Left ventricle myocardium inferior (tissue), 1 donor: Measurements from ENCODE around the gene STIM1. TPM values are rescaled to one million over a fixed set of nuclear protein-coding genes. Genes with fewer than 3 reads are reported as not detected.

Source experiments
- DNase-seq: peaks from one replicate; pipeline ENCODE4 v3.0.0-alpha.2; 2020
- H3K27ac ChIP-seq: fragments of 200-600 bp; replicated peaks from 2 replicates; pipeline ENCODE4 v1.8.0; 2021
- H3K27me3 ChIP-seq: fragments of 200-600 bp; 2 replicates; pipeline ENCODE4 v1.8.0; 2021; ENCODE audit warnings: low read depth
- H3K36me3 ChIP-seq: fragments of 200-600 bp; 2 replicates; pipeline ENCODE4 v1.8.0; 2021
- H3K4me1 ChIP-seq: fragments of 200-600 bp; 2 replicates; pipeline ENCODE4 v1.8.0; 2021
- H3K4me3 ChIP-seq: fragments of 200-600 bp; 2 replicates; pipeline ENCODE4 v1.8.0; 2021; ENCODE audit warnings: mild to moderate bottlenecking, moderate library complexity
- H3K9me3 ChIP-seq: fragments of 200-600 bp; replicated peaks from 2 replicates; pipeline ENCODE4 v1.8.0; 2021
- CTCF ChIP-seq: fragments of 200-600 bp; IDR thresholded peaks from 2 replicates; pipeline ENCODE4 v1.8.0; 2021; ENCODE audit warnings: antibody characterized with exemption, mild to moderate bottlenecking, borderline replicate concordance
- intact Hi-C: fragments of 100-400 bp; cut with micrococcal nuclease; formaldehyde crosslinking; loops from one replicate; pipeline ENCODE4 v1.11.0; 2022
- total RNA-seq: library from RNA; stranded (reverse); fragmentation: NEBNext Ultra II Directional; extraction: Animal tissue kit (Norgen Biotek cat#: 25700); gene quantifications from one replicate; pipeline ENCODE4 v1.2.1, GENCODE V29; 2021
- donor health status: DM: no; HTN: yes; CAD: no; lungs with severe emphysema.

The STIM1 gene
- total RNA-seq, 1 donor from 2014 or later, result 32.0 TPM

GRCh38 chr11:4134806-4135205, 279.3 kb downstream of the STIM1 start:
- no peak for DNase-seq
- no peak for TF ChIP-seq CTCF
- no peak overlapping the region for H3K27ac ChIP-seq
- no peaks in the 10 kb centered on the region for H3K4me1 ChIP-seq
- H3K4me3 ChIP-seq, result no peak overlapping the region
- H3K9me3 ChIP-seq, result peaks cover 19% of the 10 kb centered on the region
- peaks cover 82% of the 10 kb centered on the region for H3K36me3 ChIP-seq
- intact Hi-C loops, result no loop called here
- H3K27me3 ChIP-seq, result no peaks in the 10 kb centered on the region

DNA sequence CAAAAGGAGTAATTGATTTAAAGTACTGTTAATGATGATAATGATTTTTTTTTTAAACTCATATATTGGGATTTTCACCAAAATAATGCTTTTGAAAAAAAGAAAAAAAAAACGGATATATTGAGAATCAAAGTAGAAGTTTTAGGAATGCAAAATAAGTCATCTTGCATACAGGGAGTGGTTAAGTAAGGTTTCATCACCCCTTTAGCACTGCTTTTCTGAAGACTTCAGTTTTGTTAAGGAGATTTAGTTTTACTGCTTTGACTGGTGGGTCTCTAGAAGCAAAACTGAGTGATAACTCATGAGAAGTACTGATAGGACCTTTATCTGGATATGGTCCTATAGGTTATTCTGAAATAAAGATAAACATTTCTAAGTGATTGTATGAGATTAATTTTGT, 283.0 kb downstream of the STIM1 start:
- H3K4me3 ChIP-seq, result no peak overlapping the region
- intact Hi-C loops, result no loop called here
- no peak for TF ChIP-seq CTCF
- H3K27me3 ChIP-seq, result no peaks in the 10 kb centered on the region
- no peaks in the 10 kb centered on the region for H3K4me1 ChIP-seq
- H3K36me3 ChIP-seq, result peaks cover 76% of the 10 kb centered on the region
- H3K9me3 ChIP-seq, result peaks cover 39% of the 10 kb centered on the region
- H3K27ac ChIP-seq, result no peak overlapping the region
- no peak for DNase-seq

DNA sequence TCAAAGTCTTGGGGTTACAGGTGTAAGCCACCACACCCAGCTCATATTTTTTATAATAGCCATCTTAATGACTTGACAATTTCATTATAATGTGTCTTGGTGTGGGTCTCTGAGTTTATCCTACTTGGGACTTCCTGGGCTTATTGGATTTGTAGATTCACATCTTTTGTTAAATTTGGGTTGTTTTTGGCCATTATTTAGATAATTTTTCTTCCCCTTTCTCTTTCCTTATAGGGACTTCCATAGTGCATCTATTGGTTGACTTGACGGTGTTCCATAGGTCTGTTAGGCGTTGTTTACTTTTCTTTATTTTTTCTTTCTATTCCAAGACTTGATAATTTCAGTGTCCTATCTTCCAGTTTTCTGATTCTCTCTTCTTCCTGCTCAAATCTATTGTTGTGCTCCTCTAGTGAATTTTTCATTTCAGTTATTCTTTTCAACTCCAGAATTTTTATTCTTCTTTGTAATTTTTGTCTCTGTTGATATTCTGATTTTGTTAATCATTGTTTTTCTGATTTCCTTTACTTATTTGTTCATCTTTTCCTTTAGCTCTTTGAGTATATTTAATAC, 284.7 kb downstream of the STIM1 start:
- H3K27ac ChIP-seq, result no peak overlapping the region
- H3K36me3 ChIP-seq, result peaks cover 60% of the 10 kb centered on the region
- H3K9me3 ChIP-seq, result peaks cover 39% of the 10 kb centered on the region
- DNase-seq, result no peak
- H3K27me3 ChIP-seq, result no peaks in the 10 kb centered on the region
- H3K4me3 ChIP-seq, result no peak overlapping the region
- H3K4me1 ChIP-seq, result no peaks in the 10 kb centered on the region
- TF ChIP-seq CTCF, result no peak
- intact Hi-C loops, result no loop called here

Other genes with a start within 250 kb of the STIM1 start
- gene ART5, start 213.7 kb upstream of the STIM1 start, total RNA-seq, result 1.4 TPM
- 0.58 TPM for gene ART1, start 210.5 kb upstream of the STIM1 start, total RNA-seq
- 1.0 TPM for gene CHRNA10, start 184.3 kb upstream of the STIM1 start, total RNA-seq
- gene NUP98, start 58.1 kb upstream of the STIM1 start, total RNA-seq, result 37.3 TPM
- gene PGAP2, start 47.1 kb upstream of the STIM1 start, total RNA-seq, result 27.8 TPM
- gene RHOG, start 14.7 kb upstream of the STIM1 start, total RNA-seq, result 23.1 TPM
- 28.5 TPM for gene RRM1, start 239.1 kb downstream of the STIM1 start, total RNA-seq